ENCODE data around the gene COX7C. TPM values are rescaled to one million over a fixed set of nuclear protein-coding genes. Genes with fewer than 3 reads are reported as not detected.

Gene COX7C
- total RNA-seq, 6 donors from 2014 or later = 123 to 389 (median 296) TPM

DNA sequence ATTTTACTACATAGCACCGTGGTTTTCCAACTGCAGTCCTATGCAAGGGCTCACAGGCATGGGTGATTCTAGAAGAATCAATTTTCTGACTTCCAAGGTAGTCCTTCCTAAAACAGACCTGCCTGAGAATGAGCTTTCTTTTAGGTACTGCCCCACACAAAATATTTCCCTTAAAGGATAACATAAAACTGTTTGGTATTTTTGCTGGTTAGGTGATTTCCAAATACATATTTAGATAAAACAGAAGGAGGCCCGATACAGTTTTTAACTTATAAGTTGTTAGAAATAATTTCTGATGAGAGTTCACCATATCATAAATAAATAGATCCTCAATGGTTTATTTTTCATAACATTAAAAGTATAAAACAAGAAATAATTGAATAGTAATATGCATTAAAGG, 46.4 kb downstream of the COX7C start:
- Histone ChIP-seq H3K4me3 (no peak overlapping the region), H3K36me3 (no peaks in the 10 kb centered on the region), H3K4me1 (no peaks in the 10 kb centered on the region), H3K9me3 (no peaks in the 10 kb centered on the region), H3K27ac (no peak overlapping the region), H3K27me3 (no peaks in the 10 kb centered on the region)
- WGBS, 2 donors = 87 to 95% methylated on average over 2 of the region's 2 CpGs
- no peak for DNase-seq
- ATAC-seq (ENCODE audit: low FRiP score in 2 of 2) = no peak
- TF ChIP-seq POLR2AphosphoS5 (IDR thresholded peaks at IDR 0.05) (no peak), POLR2A (IDR thresholded peaks at IDR 0.05) (no peak), EP300 (IDR thresholded peaks at IDR 0.05) (no peak)
- TF ChIP-seq, protein P1, sequence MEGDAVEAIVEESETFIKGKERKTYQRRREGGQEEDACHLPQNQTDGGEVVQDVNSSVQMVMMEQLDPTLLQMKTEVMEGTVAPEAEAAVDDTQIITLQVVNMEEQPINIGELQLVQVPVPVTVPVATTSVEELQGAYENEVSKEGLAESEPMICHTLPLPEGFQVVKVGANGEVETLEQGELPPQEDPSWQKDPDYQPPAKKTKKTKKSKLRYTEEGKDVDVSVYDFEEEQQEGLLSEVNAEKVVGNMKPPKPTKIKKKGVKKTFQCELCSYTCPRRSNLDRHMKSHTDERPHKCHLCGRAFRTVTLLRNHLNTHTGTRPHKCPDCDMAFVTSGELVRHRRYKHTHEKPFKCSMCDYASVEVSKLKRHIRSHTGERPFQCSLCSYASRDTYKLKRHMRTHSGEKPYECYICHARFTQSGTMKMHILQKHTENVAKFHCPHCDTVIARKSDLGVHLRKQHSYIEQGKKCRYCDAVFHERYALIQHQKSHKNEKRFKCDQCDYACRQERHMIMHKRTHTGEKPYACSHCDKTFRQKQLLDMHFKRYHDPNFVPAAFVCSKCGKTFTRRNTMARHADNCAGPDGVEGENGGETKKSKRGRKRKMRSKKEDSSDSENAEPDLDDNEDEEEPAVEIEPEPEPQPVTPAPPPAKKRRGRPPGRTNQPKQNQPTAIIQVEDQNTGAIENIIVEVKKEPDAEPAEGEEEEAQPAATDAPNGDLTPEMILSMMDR (IDR thresholded peaks at IDR 0.05) = no peak

DNA sequence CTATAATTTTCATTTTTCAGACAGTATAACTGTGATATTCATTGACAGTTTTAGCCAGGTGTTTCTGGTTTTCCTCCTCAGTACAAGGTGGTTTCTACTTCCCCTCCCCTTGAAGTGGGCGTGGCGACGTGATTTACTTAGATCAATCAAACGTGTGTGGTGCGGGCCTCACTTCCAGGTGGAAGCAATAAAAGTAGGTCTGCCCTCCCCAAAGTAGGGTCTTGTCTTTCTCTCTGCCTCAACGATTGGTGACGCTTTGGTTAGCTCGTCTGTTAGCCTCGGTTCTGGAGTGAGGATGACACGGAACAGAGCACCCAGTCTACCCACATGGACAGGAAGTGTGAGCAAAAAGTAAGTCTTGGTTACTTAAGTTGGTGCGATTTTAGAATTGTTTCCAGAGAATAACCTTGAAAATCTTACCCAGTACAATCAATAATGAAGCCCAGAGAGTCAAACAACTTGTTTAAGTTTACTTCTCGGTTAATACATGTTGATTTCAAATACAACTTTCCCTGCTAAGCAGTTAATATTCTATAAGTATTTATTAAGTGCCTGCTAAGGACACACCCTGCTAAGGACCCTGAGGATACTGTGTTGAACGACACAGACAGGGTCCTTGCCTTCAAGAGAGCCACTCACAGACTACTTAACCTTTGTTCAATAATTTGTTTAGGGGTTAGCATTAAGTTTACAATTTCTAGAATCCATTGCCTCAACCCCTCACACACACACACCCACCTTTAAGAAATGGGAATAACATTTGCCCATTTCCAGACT, 48.4 kb downstream of the COX7C start:
- H3K4me3 ChIP-seq = no peak overlapping the region
- H3K27me3 ChIP-seq = no peaks in the 10 kb centered on the region
- H3K9me3 ChIP-seq = no peaks in the 10 kb centered on the region
- WGBS, 2 donors = 79 to 81% methylated on average over 13 of the region's 13 CpGs
- H3K4me1 ChIP-seq = no peaks in the 10 kb centered on the region
- ATAC-seq (ENCODE audit: low FRiP score in 2 of 2) = no peak
- no peaks in the 10 kb centered on the region for H3K36me3 ChIP-seq
- no peak for DNase-seq
- H3K27ac ChIP-seq = no peak overlapping the region
- TF ChIP-seq POLR2AphosphoS5 (IDR thresholded peaks at IDR 0.05) = no peak
- no peak for TF ChIP-seq POLR2A (IDR thresholded peaks at IDR 0.05)
- TF ChIP-seq, protein P1 (IDR thresholded peaks at IDR 0.05) = no peak
- no peak for TF ChIP-seq EP300 (IDR thresholded peaks at IDR 0.05)

DNA sequence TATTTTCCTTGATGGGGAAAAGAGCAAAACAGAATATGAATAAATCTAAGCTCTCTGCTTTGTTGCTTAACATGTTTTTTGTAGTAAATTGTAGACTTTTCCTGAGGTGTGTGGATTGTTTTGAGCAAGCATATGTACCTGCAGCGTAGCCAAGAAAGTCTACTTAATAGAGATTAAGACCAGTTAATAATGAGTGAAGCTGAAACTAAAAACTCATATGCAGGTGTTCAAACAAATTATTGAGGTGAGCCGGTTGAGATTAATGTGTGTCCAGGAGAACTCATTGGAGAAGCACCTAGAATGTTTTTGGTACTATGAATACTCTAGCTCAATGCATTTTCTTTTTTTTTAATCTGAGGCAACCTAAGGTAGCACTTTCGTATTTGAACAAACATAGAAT, 49.2 kb downstream of the COX7C start:
- 77 to 82% methylated on average over 3 of the region's 3 CpGs for WGBS, 2 donors
- no peak for ATAC-seq (ENCODE audit: low FRiP score in 2 of 2)

More for the DNA sequence above, 49.2 kb downstream of the COX7C start:
- Histone ChIP-seq H3K9me3 (no peaks in the 10 kb centered on the region), H3K27me3 (no peaks in the 10 kb centered on the region), H3K27ac (no peak overlapping the region), H3K36me3 (no peaks in the 10 kb centered on the region), H3K4me1 (no peaks in the 10 kb centered on the region), H3K4me3 (no peak overlapping the region)
- DNase-seq = no peak
- TF ChIP-seq POLR2AphosphoS5 (IDR thresholded peaks at IDR 0.05) = no peak
- TF ChIP-seq EP300 (IDR thresholded peaks at IDR 0.05) = no peak
- TF ChIP-seq, protein P1 (IDR thresholded peaks at IDR 0.05) = no peak
- no peak for TF ChIP-seq POLR2A (IDR thresholded peaks at IDR 0.05)

Small RNAs within 50 kb of the gene (small RNA-seq; reads per million reads assigned to genes)
- gene RNU6-804P = 0 reads per million in 4 donors

Data from upper lobe of left lung (tissue), 6 donors.